Mucosa of descending colon (tissue), 3 donors: ENCODE measurements around the gene FAM174A. TPM values are rescaled to one million over a fixed set of nuclear protein-coding genes. Genes with fewer than 3 reads are reported as not detected.
"Not testable (repeated sequence)": the region's sequence is repeated elsewhere in the genome, so short reads cannot be mapped to it uniquely, and the experiment has no call there.

Experiments used
- ATAC-seq: fragments of 200-7000 bp; cut with Tn5 transposase; one replicate; pipeline ENCODE4 v1.9.1; 2020; ENCODE audit warnings: mild to moderate bottlenecking, moderate library complexity
- DNase-seq, 3 donors: peaks; one replicate each; pipeline ENCODE4 v3.0.0-alpha.2; 2020
- H3K36me3 ChIP-seq: fragments of 200-600 bp; one replicate; pipeline ENCODE4 v1.8.0; 2021; ENCODE audit warnings: low read depth, mild to moderate bottlenecking
- H3K4me1 ChIP-seq: fragments of 200-600 bp; one replicate; pipeline ENCODE4 v1.8.0; 2021; ENCODE audit warnings: low read depth, mild to moderate bottlenecking
- H3K4me3 ChIP-seq: fragments of 200-600 bp; one replicate; pipeline ENCODE4 v1.8.0; 2021; ENCODE audit warnings: mild to moderate bottlenecking
- H3K9me3 ChIP-seq: fragments of 200-600 bp; one replicate; pipeline ENCODE4 v1.8.0; 2021; ENCODE audit warnings: mild to moderate bottlenecking
- intact Hi-C, 2 donors: fragments of 100-400 bp; cut with DNase I in 1 of 2; cut with micrococcal nuclease in 1 of 2; formaldehyde crosslinking; loops; one replicate each; pipeline versions ENCODE4 v1.11.0 to v1.11.1; 2022; cut with DNase I, micrococcal nuclease
- total RNA-seq, 3 donors: library from RNA; stranded (reverse); fragmentation: NEBNext Ultra II Directional in 2 of 3; extraction: Animal tissue kit (Norgen Biotek cat#: 25700) in 2 of 3; gene quantifications; one replicate each; pipeline versions ENCODE4 v1.2.1 to v1.2.4, GENCODE V29; 2021 to 2023
- TF ChIP-seq, protein P1 (sequence below): fragments of 200-600 bp; IDR thresholded peaks from one replicate; pipeline ENCODE4 v1.8.0; 2022; ENCODE audit warnings: antibody characterized with exemption, mild to moderate bottlenecking
- donor health status: DM: no; HTN: no; CAD: no; lungs with moderate emphysema.
- donor health status: DM: no; HTN: no; CAD: no.
- donor health status: DM: no; HTN: yes; CAD: no.

The FAM174A gene
- total RNA-seq, 3 donors from 2014 or later, result 14.0 to 15.7 (median 14.5) TPM

DNA sequence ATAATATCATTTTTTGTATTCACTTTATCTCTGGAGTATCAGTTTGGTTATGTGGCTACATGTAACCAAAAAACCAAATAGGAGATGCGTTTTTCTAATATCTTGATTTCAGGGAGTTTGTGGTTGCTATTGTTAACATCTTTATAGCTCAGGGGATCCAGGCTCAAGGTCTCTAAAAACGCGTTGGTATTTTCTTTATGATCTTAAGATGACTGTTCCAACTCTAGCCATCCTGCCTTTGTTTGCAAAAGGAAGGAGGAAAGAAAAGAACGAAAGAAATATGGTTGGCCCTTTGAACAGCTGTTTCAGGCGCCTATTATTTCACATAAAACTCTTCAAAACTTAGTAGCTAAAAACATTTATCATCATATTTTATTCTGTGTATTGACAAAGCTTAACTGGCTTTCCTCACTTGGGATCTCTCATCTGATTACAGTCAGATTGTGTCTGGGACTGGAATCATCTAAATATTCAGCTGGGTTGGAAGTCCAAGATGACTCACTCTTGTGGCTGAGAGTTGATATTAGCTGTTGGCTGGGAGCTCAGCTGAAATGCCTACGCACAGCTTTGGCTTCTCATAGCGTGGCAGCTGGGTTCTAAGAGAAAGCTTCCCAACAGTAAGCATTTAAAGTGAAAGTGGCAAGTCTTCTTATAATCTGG lies 60.1 kb downstream of the FAM174A start:
- H3K9me3 ChIP-seq, result no peaks in the 10 kb centered on the region
- ATAC-seq, result peak; percentile 67
- TF ChIP-seq, protein P1, sequence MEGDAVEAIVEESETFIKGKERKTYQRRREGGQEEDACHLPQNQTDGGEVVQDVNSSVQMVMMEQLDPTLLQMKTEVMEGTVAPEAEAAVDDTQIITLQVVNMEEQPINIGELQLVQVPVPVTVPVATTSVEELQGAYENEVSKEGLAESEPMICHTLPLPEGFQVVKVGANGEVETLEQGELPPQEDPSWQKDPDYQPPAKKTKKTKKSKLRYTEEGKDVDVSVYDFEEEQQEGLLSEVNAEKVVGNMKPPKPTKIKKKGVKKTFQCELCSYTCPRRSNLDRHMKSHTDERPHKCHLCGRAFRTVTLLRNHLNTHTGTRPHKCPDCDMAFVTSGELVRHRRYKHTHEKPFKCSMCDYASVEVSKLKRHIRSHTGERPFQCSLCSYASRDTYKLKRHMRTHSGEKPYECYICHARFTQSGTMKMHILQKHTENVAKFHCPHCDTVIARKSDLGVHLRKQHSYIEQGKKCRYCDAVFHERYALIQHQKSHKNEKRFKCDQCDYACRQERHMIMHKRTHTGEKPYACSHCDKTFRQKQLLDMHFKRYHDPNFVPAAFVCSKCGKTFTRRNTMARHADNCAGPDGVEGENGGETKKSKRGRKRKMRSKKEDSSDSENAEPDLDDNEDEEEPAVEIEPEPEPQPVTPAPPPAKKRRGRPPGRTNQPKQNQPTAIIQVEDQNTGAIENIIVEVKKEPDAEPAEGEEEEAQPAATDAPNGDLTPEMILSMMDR, result no peak
- intact Hi-C loops, result no loop called here
- H3K4me3 ChIP-seq, result no peak overlapping the region
- no peaks in the 10 kb centered on the region for H3K4me1 ChIP-seq
- no peaks in the 10 kb centered on the region for H3K36me3 ChIP-seq
- DNase-seq, result peak in 1 of 3 donors; percentile 19

DNA sequence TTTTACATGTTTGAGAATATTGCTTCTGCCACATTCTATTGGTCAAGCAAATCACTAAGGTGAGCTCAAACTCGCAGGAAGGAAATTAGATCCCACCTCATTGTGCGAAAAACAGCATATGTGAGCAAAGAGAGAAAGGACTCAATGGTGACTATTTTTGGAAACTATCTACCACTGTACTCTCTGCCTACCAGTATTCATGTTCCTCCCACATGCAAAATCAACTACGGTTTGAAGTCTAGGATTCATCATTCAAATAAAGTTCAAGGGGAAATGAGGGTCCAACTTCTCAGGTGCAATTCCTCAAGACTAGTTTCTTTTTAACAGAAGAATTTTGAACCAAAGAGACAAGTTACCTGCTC lies 60.6 kb downstream of the FAM174A start:
- no peaks in the 10 kb centered on the region for H3K9me3 ChIP-seq
- no peaks in the 10 kb centered on the region for H3K36me3 ChIP-seq
- DNase-seq, result no peak
- no peak for ATAC-seq
- H3K4me1 ChIP-seq, result no peaks in the 10 kb centered on the region
- TF ChIP-seq, protein P1, result no peak
- no peak overlapping the region for H3K4me3 ChIP-seq
- intact Hi-C loops, result no loop called here

DNA sequence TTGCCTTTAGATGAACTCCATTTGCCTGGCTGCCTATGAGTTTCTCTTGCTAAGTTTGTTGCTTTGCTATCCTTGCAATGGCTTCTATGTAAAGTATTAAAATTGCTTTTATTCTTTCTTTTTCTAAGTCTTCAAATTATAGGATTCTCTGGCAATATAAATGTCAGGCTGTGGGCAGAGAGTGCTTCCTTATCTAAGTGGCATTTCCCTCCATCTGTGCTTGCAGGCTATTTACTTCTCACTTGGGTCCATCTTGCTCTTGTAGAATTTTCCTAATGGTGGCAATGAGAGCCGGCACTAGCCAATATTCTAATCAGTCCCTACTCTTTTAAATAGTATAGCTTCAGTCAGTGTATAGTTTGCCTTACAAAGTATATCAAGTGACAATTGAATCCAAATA lies 63.3 kb downstream of the FAM174A start:
- no peak overlapping the region for H3K4me3 ChIP-seq
- no peaks in the 10 kb centered on the region for H3K4me1 ChIP-seq
- no peaks in the 10 kb centered on the region for H3K9me3 ChIP-seq
- TF ChIP-seq, protein P1, result no peak
- intact Hi-C loops, result no loop called here
- DNase-seq (no peak), ATAC-seq (no peak)
- H3K36me3 ChIP-seq, result no peaks in the 10 kb centered on the region

DNA sequence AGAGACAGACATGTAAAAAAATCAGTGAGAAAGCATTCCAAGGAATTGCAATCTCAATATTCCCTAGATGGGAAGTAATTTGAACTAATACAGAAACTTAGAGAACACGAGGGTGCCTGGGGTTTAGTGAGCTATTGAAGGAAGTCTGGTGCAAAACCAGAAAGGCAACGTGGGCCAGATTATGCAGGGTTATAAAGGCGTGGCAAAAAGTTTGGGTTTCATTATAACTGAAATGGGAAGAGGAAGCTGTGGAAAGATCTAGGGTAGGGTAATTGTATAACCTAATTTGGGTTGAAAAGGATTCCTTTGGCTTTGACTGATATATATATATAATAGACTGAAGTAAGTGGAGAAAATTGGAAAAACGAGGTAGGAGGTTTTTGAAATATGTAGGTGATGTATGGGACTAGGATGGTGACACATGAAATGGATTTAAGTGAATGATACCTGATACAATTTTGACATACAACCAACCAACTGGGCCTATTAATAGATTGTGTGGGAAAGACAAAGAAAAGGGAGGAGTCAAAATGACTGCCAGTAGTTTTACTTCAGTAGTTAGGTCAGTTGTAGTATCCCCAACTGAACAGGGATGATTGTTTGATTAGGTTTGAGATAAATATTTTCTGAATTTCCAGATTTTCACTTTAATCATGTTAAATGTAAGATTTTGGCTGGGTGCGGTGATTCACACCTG lies 65.3 kb downstream of the FAM174A start:
- DNase-seq (no peak), ATAC-seq (no peak)
- Histone ChIP-seq H3K9me3 (no peaks in the 10 kb centered on the region), H3K4me3 (no peak overlapping the region), H3K4me1 (no peaks in the 10 kb centered on the region), H3K36me3 (no peaks in the 10 kb centered on the region)
- TF ChIP-seq, protein P1, result no peak
- intact Hi-C loops, result no loop called here

DNA sequence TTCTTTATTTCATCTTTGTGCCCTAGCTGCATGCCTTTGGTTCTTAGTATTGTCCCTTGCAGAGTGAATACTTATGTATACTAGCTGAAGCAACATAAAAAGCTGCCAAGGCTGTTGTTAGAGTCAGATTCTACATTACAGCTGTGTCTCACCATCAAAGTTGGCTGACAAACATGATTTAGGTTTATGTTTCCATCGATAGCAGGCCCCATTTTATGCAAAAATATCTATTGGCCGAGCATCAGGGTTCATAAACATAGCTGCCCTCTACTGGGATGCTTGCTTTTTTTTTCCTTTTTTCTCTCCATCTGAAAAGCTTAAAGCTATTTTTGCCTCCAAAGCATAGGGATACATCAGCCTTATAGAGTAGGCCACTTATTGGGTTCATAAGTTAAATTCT lies 68.0 kb downstream of the FAM174A start:
- no peaks in the 10 kb centered on the region for H3K36me3 ChIP-seq
- ATAC-seq (no peak), DNase-seq (no peak)
- TF ChIP-seq, protein P1, result no peak
- H3K4me1 ChIP-seq, result no peaks in the 10 kb centered on the region
- no peaks in the 10 kb centered on the region for H3K9me3 ChIP-seq
- intact Hi-C loops, result no loop called here
- no peak overlapping the region for H3K4me3 ChIP-seq

DNA sequence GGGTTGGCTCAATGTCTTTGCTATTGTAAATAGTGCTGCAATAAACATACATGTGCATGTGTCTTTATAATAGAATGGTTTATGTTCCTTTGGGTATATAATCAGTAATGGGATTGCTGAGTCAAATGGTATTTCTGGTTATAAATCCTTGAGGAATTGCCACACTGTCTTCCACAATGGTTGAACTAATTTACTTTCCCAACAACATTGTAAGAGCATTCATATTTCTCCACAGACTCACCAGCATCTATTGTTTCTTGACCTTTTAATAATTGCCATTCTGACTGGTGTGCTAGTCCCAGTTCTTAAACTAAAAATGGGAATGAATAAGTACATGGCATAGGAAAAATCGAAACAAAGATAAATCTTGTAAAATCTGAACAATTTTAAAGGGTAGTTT lies 68.8 kb downstream of the FAM174A start:
- intact Hi-C loops, H3K4me1 ChIP-seq, ATAC-seq, H3K4me3 ChIP-seq, H3K36me3 ChIP-seq, H3K9me3 ChIP-seq, DNase-seq: not testable (repeated sequence)
